OCI-LY3 (cell line): Measurements from ENCODE around the gene ZNF44.

Source experiments
- CTCF ChIP-seq: fragments of 200-600, 300-600 bp; sonication (generic); IDR thresholded peaks from 2 replicates; pipeline ENCODE4 v1.5.1; 2014; ENCODE audit warnings: antibody characterized with exemption, low read length, low read depth
- EZH2phosphoT487 ChIP-seq: fragments of 200-600 bp; shearing (Covaris generic); IDR thresholded peaks from 2 replicates; pipeline ENCODE4 v1.6.1; 2018; ENCODE audit warnings: antibody characterized with exemption, mixed run types, low read depth

- TF ChIP-seq CTCF (no peak), EZH2phosphoT487 (no peak)
Observed at GRCh38 chr19:12287958-12288500, 6.7 kb downstream of the ZNF44 start.
